NCI-H1105 treated with DMSO at 0.1 percent for 48 hours (cell line): ENCODE data around the gene ZNF674.
"Not testable (repeated sequence)": the region's sequence is repeated elsewhere in the genome, so short reads cannot be mapped to it uniquely, and the experiment has no call there.

Source experiments
- DNase-seq: peaks from one replicate; lab custom pipeline; 2025; lab: John Stamatoyannopoulos, UW

The ZNF674 gene

DNA sequence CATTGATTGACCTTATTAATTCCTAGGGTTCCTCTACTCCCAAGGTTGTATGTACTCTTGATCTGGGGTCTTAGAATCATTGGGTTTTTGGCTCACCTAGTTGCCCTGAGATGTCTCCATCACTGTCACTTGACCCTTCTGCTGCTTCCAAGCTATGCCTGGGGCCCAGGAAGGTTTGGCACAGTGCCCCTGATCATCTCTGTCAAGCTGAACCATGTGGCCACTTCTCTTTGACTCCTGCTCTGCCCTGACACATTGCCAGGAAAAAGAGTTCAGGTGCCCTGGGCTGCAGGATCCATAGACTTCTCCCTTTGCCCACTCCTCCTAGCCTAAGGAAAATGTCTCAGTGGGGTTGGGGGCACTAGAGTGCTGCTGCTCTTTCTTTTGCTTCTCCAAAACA, 24.4 kb upstream of the ZNF674 start:
- peak; percentile 5 for DNase-seq

DNA sequence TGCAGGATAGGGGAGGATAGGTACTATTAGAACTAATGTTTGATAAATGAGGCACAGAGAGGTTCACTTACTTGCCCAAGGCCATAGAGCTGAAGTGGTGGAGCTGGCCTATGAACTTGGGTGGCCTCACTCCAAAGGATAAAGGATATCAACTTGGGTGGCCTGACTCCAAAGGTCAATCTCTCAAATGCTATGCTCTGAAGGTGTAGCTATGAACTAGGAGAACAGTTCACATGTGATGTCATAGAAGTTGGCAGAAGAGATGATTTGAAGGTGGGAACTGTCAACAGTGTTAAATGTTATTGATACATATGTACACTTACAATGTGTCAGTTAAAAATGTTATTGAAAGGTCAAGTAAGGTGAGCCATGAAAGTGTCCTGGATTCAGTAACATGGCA, 22.2 kb upstream of the ZNF674 start:
- no peak for DNase-seq

DNA sequence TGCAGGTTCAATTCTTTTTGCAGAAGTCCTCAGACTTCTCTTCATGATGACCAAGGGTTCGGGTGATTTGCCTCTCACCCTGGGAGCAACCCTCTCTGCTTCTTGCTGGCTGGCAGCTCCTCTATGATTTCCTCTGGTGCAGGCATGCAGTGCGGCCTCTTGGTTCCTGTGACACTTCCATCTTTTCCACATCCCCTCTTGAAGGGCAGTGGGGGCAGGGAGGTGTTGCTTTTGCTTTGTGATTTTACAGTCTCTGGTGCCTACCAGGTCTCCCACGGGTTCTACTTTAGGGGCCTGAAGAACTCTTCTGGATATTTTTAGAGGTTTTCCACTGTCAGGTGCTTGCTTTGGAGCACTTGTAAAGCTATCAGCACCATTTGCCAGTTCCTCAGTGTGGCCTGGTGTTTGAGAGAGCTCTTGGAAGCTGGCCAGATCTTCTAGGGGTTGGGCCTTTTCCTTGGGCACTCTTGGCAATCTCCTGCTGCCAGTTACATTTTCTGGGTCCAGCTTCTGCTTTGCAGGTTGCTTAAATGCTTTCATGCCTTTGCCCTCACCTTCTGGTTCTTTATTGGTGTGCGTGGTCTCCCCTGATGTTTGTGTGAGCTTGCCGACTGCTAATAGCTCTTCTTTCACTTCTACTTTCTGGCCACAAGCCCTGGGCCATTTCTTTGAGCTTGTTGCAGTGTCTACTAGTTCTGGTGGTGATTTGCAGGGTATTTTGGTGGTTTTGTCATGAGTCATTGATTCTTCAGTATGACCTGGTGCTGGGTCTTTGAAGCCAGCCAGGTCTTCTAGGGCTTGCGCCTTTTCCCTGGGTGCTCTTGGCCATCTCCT, 16.8 kb upstream of the ZNF674 start:
- DNase-seq, result peak; percentile 15

DNA sequence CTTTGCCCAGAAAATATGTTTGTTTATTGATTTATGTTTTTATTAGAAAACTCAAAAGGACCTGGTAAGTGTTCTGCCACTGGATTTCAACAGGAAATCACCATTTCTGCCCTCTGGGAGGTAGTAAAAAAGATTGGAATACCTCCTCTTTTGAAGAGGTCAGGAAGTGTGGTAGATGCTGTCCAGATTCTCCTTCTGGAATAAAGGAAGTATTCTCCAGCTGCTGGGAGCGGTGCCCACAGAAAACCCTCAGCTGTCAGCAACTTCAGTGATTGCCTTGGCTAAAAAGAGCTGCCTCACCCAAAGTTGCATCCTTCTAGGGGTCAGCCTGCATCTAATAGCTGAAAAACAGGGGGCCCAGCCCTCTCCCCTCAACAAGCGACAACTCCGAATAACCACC, 13.8 kb upstream of the ZNF674 start:
- no peak for DNase-seq

DNA sequence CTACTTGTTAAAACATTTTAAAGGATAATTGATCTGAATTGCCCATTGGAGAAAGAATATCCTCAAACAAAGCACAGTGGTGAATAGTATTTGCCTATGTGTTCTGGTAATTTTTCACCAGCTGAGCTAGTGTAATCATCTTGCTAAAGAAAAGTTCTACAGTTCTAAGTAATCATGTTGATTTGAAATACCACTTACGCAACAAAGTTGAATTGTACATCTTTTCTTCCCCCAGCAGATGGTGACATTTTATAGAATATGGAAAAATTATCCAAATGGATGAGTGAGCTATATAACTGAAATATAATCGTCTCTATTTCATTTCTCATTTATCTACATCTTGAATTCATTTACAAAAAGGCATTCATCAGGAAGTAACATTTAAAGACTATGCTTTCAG, 9.7 kb upstream of the ZNF674 start:
- DNase-seq, result peak; percentile 34

DNA sequence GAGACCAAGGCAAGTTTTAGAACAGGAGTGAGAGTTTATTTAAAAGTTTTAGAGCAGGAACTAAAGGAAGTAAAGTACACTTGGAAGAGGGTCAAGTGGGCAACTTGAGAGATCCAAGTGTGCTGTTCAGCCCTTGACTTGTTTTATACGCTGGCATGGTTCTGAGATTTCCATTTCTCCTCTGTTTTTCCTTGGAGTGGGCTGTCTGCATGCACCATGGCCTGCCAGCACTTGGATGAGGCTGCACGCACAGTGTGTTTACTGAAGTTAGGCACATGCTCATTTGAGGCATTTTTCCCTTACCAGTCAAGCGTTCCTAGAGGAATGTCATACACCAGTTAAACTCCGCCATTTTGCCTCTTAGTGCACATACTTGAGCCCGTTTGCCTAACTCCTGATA, 8.7 kb upstream of the ZNF674 start:
- DNase-seq, result no peak

DNA sequence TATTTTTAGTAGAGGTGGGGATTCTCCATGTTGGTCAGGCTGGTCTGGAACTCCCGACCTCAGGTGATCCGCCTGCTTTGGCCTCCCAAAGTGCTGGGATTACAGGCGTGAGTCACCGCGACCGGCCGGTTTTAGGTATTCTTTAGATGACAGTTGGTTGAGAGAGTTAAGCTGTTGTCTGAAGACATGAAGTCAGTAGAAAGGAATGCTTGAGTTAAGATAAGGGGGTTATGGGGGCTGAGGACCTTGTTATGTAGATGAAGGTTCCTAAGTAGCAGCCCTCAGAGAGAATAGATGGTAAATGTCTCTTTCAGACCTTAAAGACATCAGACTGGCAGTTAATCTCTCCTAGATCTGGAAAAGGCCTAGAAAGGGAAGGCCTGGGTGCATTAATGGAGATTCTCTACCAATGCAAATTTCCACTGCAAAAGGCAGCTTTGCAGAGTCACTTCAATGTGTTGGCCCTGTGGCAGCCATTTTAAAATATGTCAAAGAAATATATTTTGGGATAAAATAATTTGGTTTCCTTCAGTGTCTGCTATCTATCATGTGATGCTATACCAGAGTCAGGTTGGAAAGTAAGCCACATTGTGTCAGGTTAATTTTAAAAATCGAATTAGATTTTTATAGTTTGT, 6.4 kb upstream of the ZNF674 start:
- no peak for DNase-seq

DNA sequence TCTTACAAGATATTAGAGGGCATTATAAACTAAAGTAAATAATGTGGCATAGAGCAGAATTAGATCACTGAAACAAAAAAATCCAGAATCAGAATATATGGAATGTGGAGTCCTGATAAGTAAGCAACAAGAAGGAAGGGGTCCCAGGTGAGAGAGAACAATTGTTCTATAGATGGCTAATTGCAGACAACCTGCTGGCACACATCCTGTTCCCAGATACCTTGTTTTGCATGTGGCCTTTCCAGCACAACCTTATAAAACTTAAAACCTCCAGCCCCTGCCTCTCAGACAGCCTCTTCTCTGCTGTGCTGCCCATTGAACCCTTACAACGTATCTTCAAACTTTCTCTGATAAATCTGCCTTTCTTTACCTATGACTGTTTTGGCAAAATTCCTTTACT, 4.7 kb upstream of the ZNF674 start:
- DNase-seq, result no peak

DNA sequence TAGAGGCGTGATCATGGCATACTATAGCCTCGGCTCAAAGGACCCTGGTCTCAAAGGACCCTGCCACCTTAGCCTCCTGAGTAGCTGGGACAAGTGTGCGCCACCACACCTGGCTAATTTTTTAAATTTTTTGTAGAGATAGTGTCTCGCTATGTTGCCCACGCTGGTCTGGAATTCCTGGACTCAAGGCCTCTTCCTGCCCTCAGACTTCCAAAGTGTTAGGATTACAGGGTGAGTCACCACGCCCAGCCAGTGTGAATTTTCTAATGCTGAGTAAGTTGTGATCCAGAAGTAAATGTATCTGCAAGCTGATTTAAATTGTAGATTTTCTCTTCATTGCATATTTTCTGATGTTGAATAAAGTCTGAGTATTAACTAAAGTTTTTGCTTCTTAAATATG, 2.6 kb upstream of the ZNF674 start:
- no peak for DNase-seq

DNA sequence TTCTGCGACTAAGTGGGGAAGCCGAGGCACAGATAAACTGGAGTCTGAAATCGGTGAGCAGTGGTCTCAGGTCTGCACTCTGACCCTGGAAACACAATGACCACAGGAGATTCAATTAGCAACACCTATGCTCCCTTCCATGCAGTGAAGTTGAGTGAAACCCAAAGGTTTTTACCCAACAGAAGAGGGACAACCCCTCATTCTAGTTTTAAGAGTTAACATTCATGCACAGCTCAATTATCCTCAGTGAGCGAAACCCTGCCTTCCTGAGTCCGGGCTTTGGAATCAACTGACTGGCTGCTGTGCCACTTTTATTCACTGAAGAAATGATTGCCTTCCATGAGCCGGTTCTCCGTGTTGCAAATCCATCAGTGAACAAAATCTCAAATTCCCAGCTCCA, 694 bp downstream of the ZNF674 start:
- DNase-seq, result not testable (repeated sequence)

DNA sequence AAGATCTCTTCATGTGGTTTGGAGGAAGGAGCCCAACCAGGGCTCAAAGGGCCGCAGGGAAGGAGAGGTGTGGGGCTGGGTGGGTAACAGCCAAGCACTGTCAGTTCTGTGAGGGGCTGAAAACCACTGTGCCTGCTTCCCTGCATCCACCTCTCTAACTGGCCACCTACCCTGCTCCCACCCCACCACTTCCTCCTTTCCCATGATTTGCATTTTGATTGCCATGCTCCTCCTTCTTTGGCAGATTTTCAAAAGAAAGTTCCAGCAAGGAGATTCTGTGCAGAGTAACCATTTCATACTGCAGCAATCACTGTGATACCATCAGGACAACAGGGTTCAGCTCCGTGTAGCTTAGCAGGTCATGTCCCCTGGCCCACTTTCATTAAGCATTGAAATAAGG, 1.8 kb downstream of the ZNF674 start:
- no peak for DNase-seq

DNA sequence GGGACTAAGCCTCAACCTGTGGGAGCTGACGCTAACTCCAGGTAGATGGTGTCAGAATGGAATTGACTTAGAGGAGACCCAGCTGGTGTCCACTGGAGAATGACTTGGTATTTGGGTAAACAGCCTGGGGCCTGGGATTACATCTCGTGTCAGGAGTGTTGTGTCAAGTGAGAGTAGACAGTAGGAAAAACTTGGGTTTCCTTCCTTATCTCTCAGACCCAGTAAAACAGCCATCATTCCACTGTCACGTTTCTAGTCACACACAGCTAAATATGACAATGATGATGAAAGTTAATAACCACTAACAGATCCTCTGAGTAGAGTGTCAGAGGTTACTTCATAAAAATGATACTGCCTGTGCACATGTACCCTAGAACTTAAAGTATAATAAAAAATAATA, 13.8 kb downstream of the ZNF674 start:
- DNase-seq, result no peak

DNA sequence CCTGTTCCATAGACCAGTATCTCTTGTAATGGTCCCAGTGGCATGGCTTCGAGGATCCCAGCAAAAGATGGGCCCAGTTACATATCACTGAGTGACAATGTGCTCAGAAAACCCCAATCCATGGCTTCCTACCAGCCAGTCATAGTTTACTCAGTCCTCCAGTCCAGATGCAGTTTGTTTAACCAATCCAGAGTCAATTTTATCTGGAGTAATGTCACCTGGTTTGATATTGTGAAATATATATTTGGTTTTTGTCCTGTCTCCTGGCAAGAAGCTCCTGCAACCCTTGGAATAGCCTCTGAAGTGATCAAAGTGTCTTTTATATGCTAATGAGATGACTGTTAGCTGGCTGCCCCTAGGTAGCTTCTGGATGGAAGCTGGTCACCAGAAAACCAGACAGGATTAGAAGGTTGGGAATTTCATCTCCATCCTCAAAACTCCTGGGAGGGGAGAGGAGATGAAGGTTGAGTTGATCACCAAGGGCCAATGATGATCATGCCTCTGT, 14.8 kb downstream of the ZNF674 start:
- DNase-seq, result not testable (repeated sequence)

DNA sequence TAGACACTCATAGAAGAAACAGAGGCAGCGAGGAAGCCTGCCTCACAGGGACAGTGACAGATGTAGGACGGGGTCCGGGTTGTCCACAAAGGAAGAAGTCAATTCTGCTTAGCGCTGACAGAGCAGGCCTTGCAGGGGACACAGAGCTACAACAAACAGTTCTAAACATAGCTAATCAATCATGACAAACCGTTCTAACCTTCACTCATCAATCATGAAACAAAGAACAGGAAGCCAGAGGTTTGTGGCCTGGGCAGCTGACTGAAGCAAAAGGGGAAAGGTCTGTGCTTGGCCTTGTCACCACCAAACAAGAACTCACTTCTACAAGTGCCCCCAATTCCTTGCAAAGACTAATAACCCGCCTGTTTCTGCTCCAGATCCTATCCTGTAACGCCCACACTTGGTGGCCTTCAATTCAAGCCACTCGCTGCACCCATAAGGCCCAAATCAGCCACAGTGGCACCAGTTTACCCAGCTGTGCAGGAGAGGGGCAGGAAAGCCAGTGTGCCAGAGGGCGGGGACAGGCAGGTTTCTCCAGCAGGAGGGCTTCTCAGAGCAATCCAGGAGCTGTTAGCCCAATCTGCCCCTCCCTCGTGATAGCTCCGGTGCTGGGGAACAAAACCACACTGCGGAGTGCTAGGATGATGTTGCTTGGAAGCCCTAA, 15.3 kb downstream of the ZNF674 start:
- not testable (repeated sequence) for DNase-seq

DNA sequence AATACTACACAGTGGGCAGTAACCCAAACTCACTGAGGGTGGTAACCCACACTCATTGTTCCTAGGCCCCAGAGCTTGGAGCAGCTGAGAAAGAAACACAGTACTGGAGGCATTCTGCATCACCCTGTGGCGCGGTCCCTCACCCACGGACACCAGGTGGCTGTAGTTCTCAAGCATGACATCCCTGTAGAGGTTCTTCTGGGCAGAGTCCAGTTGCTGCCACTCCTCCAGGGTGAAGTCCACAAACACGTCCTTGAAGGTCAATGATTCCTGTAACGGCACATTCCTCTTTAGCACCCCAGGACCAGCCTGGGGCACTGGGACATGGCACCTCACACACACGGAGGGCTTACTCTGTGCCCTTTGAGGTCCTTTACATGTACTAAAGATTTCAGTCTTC, 16.6 kb downstream of the ZNF674 start:
- not testable (repeated sequence) for DNase-seq

DNA sequence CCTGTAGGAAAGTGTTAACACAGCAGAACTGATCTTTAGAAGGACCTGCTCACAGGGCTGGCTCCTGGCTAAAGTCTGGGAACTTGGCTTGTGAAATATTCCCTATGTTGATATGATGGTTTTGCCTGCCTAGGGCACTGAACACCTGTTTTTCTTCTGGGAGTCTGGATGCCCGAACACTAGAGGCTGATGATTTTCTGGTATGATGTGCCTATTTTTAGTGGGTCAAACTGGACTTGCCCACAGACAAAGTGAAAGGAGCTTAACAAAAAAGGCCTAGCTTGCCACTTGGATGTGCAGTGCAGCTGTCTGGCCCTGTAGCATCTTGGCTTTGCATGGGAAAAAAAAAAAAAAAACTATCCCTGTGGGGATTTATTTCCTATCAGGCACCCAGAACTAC, 39.1 kb downstream of the ZNF674 start:
- no peak for DNase-seq

DNA sequence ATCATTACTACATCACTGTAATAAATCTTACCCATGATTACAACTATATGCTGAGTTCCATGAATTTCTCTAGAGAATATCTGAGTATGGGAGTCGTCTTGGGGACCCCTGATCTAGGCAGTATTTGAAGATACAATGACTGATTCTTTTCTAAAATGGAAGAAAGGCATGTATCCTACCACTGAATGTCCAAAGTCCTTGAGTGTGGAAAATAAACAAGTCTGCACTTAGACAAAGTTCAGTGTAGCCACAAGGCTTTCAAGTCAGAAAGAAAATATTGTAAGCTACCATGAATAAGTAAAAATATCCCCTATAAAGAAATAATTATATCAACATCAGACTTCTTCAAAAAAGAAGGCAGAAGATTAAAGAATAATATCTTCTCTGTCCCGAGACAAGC, 42.4 kb downstream of the ZNF674 start:
- DNase-seq, result no peak

DNA sequence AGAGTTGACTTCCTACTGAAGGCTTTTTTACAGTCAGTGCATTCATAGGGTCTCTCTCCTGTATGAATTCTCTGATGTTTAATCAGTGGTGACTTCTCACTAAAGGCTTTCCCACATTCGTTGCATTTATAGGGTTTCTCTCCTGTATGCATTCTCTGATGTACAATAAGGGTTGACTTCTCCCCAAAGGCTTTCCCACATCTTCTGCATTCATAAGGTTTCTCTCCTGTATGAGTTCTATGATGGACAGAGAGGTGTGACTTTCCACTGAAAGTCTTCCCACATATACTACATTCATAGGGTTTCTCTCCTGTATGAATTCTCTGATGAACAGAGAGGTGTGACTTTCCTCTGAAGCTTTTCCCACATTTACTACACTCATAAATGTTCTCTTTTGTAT, 45.2 kb downstream of the ZNF674 start:
- DNase-seq, result no peak

DNA sequence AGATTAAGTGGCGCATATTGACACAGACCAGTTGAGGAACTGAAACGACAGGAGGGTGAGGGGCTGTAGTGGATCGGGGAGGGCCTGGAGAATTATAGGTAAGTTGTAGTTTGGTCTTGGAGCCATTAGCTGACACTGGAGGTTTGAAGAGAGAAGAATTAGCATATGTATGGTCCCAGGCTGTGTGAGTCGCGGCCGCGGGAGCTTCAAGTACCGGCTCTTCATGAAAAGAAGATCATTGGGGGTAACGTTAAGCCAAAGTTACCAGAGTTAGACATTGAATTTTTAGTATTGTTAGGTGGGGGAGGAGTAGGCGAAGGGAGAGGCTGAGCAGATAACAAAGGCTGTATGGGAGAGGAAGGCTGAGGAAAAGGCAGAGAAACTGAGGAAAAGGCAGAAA, 56.5 kb downstream of the ZNF674 start:
- no peak for DNase-seq

DNA sequence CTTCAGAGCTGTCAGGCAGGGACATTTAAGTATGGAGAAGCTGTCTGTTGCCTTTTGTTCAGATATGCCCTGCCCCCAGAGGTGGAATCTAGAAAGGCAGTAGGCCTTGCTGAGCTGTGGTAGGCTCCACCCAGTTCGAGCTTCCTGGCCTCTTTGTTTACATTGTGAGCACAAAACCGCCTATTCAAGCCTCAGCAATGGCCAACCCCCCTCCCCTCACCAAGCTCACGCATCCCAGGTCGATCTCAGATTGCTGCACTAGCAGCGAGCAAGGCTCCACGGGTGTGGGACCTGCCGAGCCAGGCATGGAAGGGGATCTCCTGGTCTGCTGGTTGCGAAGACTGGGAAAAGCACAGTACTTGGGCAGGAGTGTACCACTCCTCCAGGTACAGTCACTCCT, 59.3 kb downstream of the ZNF674 start:
- no peak for DNase-seq

DNA sequence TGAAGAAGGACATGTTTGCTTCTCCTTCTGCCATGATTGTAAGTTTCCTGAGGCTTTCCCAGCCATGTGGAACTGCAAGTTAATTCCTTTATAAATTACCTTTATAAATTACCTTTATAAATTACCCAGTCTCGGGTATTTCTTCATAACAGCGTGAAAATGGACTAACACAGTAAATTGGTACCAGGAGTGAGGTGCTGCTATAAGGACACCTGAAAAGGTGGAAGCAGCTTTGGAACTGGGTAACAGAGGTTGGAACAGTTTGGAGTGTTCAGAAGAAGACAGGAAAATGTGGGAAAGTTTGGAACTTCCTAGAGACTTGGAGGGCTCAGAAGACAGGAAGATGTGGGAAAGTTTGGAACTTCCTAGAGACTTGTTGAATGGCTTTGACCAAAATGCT, 66.6 kb downstream of the ZNF674 start:
- DNase-seq, result not testable (repeated sequence)

DNA sequence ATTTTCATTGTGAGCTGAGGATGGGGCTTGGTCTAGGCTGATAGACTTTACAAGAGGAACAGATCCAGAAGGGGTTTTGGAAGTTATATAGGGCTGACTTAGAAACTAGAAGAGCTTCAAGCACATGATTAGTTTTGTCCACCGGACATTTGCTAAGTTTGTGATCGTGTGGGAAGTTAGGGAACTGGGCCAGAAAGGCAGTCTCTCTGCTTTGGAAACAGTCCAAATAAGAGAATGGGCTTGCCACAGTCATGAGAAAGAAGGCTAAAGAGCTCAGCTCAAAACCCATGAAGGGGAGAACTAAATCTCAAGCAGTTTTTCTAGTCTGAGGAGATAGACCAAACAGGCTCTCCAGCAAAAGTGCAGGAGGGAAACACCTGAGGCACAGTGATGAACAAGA, 67.8 kb downstream of the ZNF674 start:
- DNase-seq, result no peak

DNA sequence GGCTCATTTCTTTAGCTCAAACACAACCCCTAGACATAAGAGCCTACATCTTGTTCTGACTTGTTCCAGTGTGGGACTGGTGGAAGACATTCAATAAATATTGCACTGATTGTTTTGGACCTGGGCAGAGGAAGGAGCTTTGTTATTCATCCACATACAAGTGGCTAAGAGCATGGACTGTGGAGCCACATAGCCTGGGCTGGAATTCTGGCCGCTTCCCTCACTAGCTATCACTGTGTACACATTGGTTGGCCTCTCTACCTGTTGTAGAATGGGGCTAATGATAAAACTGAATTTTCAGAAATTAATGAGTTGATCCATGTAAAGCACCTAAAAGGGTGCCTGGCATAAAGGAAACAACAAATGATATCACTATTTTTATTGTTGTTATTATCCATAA, 80.0 kb downstream of the ZNF674 start:
- no peak for DNase-seq
